HG03457 (cell line): ENCODE results near the gene SESN2.
"Not testable (repeated sequence)": the region's sequence is repeated elsewhere in the genome, so short reads cannot be mapped to it uniquely, and the experiment has no call there.

ENCODE experiments used
- ATAC-seq: cut with Tn5 transposase; IDR thresholded peaks from one replicate; pipeline ENCODE4 v1.9.1; 2021; ENCODE audit warnings: moderate number of reproducible peaks; ENCODE audit not compliant: unreplicated experiment

SESN2 gene

GRCh38 chr1:28326515-28326914 is 67.2 kb downstream of the SESN2 start:
- ATAC-seq: no peak

DNA sequence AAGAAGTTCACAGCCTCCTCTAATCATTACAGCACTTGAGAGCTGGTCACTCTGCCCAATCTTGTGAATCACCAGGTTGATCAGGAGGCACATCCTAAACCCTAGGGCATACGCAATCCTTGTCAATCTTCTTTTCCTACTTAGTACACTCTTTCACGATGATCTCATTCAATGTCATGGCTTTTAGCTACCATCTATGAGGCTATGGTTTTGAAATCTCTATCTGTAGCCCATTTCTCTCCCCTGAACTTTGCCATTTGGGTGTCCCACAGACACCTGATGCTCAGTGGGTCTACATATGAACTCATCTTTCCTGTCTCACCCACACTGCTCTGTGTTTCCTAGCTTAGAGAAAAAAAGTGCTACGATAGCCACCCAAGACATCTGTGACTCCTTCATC is 67.7 kb downstream of the SESN2 start:
- ATAC-seq: no peak

DNA sequence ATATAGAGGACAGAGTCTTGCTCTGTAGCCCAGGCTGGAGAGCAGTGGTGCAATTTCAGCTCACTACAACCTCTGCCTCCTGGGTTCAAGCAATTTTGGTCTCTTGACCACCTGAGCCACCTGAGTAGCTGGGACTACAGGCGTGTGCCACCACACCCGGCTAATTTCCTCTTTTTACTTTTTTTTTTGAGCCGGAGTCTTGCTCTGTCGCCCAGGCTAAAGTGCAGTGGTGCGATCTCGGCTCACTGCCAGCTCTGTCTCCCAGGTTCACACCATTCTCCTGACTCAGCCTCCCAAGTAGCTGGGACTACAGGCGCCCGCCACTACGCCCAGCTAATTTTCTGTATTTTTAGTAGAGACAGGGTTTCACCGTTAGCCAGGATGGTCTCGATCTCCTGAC is 68.1 kb downstream of the SESN2 start:
- not testable (repeated sequence) for ATAC-seq

- no peak for ATAC-seq
Observed at GRCh38 chr1:28328228-28328648, 68.9 kb downstream of the SESN2 start.

GRCh38 chr1:28329395-28330153 is 70.3 kb downstream of the SESN2 start:
- ATAC-seq: no peak
